Aorta (tissue), 5 donors: ENCODE data around the gene NGB. TPM values are rescaled to one million over a fixed set of nuclear protein-coding genes. Genes with fewer than 3 reads are reported as not detected.

Experiments
- ATAC-seq: fragments of 200-7000 bp; cut with Tn5 transposase; one replicate; pipeline ENCODE4 v1.9.1; 2022; ENCODE audit warnings: moderate library complexity; ENCODE audit not compliant: low FRiP score
- DNase-seq, 2 donors: peaks; one replicate each; pipeline ENCODE4 v3.0.0-alpha.2; 2020
- H3K27ac ChIP-seq, 2 donors: one replicate each; pipeline ENCODE4 v1.5.1; 2013; ENCODE audit warnings: low read length in 2 of 2, mild to moderate bottlenecking in 2 of 2, moderate library complexity in 2 of 2, control low read depth in 1 of 2, inconsistent platforms in 1 of 2, low read depth in 1 of 2
- H3K27me3 ChIP-seq, 2 donors: one replicate each; pipeline ENCODE4 v1.6.1; 2013; ENCODE audit warnings: control low read depth in 1 of 2, low read length in 1 of 2, mild to moderate bottlenecking in 1 of 2, moderate library complexity in 1 of 2; ENCODE audit not compliant: insufficient read depth in 2 of 2, control insufficient read depth in 1 of 2
- H3K36me3 ChIP-seq, 2 donors: one replicate each; pipeline ENCODE4 v1.6.1; 2013; ENCODE audit warnings: control low read depth in 1 of 2, low read length in 1 of 2, mild to moderate bottlenecking in 1 of 2; ENCODE audit not compliant: insufficient read depth in 2 of 2, control insufficient read depth in 1 of 2
- H3K4me1 ChIP-seq, 2 donors: one replicate each; pipeline ENCODE4 v1.6.1; 2013; ENCODE audit warnings: low read length in 2 of 2, control low read depth in 1 of 2, mild to moderate bottlenecking in 1 of 2, moderate library complexity in 1 of 2; ENCODE audit not compliant: insufficient read depth in 2 of 2, control insufficient read depth in 1 of 2
- H3K4me3 ChIP-seq, 2 donors: one replicate each; pipeline ENCODE4 v1.5.1; 2013; ENCODE audit warnings: low read length in 2 of 2, control low read depth in 1 of 2, mild to moderate bottlenecking in 1 of 2
- H3K9me3 ChIP-seq: one replicate; pipeline ENCODE4 v1.6.1; 2013; ENCODE audit warnings: mild to moderate bottlenecking, low read length; ENCODE audit not compliant: control insufficient read depth
- WGBS, 2 donors: extraction: QIAGEN DNeasy Blood & Tissue Kit; methylation state at CpG; one replicate each; pipeline ENCODE4 v1.1.7; 2013; 5-methylcytosine and 5-hydroxymethylcytosine counted together
- intact Hi-C, 2 donors: fragments of 100-400 bp; cut with DNase I; formaldehyde crosslinking; loops; one replicate each; pipeline versions ENCODE4 v1.14.2 to v1.15.0; 2022
- polyA plus RNA-seq, 2 donors: library from polyadenylated mRNA; stranded (reverse); fragments of 200-250 nt; gene quantifications; one replicate each; pipeline ENCODE4 v1.2.3, GENCODE V29; 2013
- total RNA-seq, 2 donors: library from RNA; stranded (reverse); fragmentation: NEBNext Ultra II Directional; extraction: Animal tissue kit (Norgen Biotek cat#: 25700); gene quantifications; one replicate each; pipeline ENCODE4 v1.2.1, GENCODE V29; 2021
- donor health status: healthy with polysubstance abuse.
- donor health status: Bipolar disorder and iron deficiency.
- donor health status: DM: no; HTN: no; CAD: no.
- donor health status: DM: no; HTN: no; CAD: no.
- donor health status: DM: yes; HTN: yes; CAD: no.

The NGB gene
- total and polyA plus RNA-seq, 4 donors = not detected

GRCh38 chr14:77302926-77303325, 31.9 kb upstream of the NGB start:
- ATAC-seq (no peak), DNase-seq (no peak)
- Histone ChIP-seq H3K4me1 (peaks cover 0 to 3% of the 10 kb centered on the region in 2 donors), H3K27ac (no peak overlapping the region), H3K9me3 (no peaks in the 10 kb centered on the region), H3K4me3 (no peak overlapping the region), H3K36me3 (peaks cover 0 to 12% of the 10 kb centered on the region in 2 donors), H3K27me3 (no peaks in the 10 kb centered on the region)
- WGBS, 2 donors = 94 to 96% methylated on average over 5 of the region's 5 CpGs
- intact Hi-C loops = no loop called here

- DNase-seq = peak; percentile 84 to 88
- Histone ChIP-seq H3K4me1 (no peaks in the 10 kb centered on the region), H3K36me3 (peaks cover 0 to 19% of the 10 kb centered on the region in 2 donors), H3K27ac (no peak overlapping the region), H3K9me3 (no peaks in the 10 kb centered on the region), H3K27me3 (no peaks in the 10 kb centered on the region), H3K4me3 (no peak overlapping the region)
- intact Hi-C loops = no loop called here
- 17 to 26% methylated on average over 10 of the region's 10 CpGs for WGBS, 2 donors
- ATAC-seq = peak; percentile 67
Observed at GRCh38 chr14:77301103-77301502, 30.1 kb upstream of the NGB start.

- intact Hi-C loops = no loop called here
- Histone ChIP-seq H3K4me3 (no peak overlapping the region), H3K27me3 (no peaks in the 10 kb centered on the region), H3K27ac (no peak overlapping the region), H3K9me3 (no peaks in the 10 kb centered on the region), H3K4me1 (no peaks in the 10 kb centered on the region), H3K36me3 (peaks cover 0 to 17% of the 10 kb centered on the region in 2 donors)
- ATAC-seq = no peak
- WGBS, 2 donors = 82 to 87% methylated on average over 4 of the region's 4 CpGs
- no peak for DNase-seq
Observed at GRCh38 chr14:77299771-77300170, 28.8 kb upstream of the NGB start.

- no peak overlapping the region for H3K27ac ChIP-seq
- WGBS, 2 donors = 89 to 90% methylated on average over 8 of the region's 8 CpGs
- H3K36me3 ChIP-seq = peaks cover 0 to 17% of the 10 kb centered on the region in 2 donors
- H3K9me3 ChIP-seq = no peaks in the 10 kb centered on the region
- intact Hi-C loops = no loop called here
- DNase-seq = no peak
- H3K4me1 ChIP-seq = no peaks in the 10 kb centered on the region
- H3K27me3 ChIP-seq = no peaks in the 10 kb centered on the region
- no peak overlapping the region for H3K4me3 ChIP-seq
- no peak for ATAC-seq
Observed at GRCh38 chr14:77296906-77297305, 25.9 kb upstream of the NGB start.

GRCh38 chr14:77296155-77296554, 25.1 kb upstream of the NGB start:
- ATAC-seq (no peak), DNase-seq (no peak)
- 83% methylated on average over 13 of the region's 13 CpGs for WGBS, 2 donors
- Histone ChIP-seq H3K4me3 (no peak overlapping the region), H3K27ac (no peak overlapping the region), H3K9me3 (no peaks in the 10 kb centered on the region), H3K4me1 (no peaks in the 10 kb centered on the region), H3K27me3 (no peaks in the 10 kb centered on the region), H3K36me3 (peaks cover 0 to 17% of the 10 kb centered on the region in 2 donors)
- intact Hi-C loops = no loop called here

GRCh38 chr14:77290705-77291104, 19.7 kb upstream of the NGB start:
- H3K9me3 ChIP-seq = no peaks in the 10 kb centered on the region
- H3K36me3 ChIP-seq = peaks cover 4 to 9% of the 10 kb centered on the region in 2 donors
- intact Hi-C loops = no loop called here
- no peaks in the 10 kb centered on the region for H3K27me3 ChIP-seq
- no peak overlapping the region for H3K4me3 ChIP-seq
- ATAC-seq (no peak), DNase-seq (no peak)
- WGBS, 2 donors = 89 to 92% methylated on average over 4 of the region's 4 CpGs
- no peak overlapping the region for H3K27ac ChIP-seq
- no peaks in the 10 kb centered on the region for H3K4me1 ChIP-seq

GRCh38 chr14:77286576-77286975, 15.6 kb upstream of the NGB start:
- no peaks in the 10 kb centered on the region for H3K4me1 ChIP-seq
- H3K27me3 ChIP-seq = no peaks in the 10 kb centered on the region
- H3K4me3 ChIP-seq = no peak overlapping the region
- DNase-seq = no peak
- 90 to 96% methylated on average over 5 of the region's 5 CpGs for WGBS, 2 donors
- ATAC-seq = no peak
- intact Hi-C loops = no loop called here
- no peaks in the 10 kb centered on the region for H3K9me3 ChIP-seq
- H3K27ac ChIP-seq = no peak overlapping the region
- peaks cover 10 to 18% of the 10 kb centered on the region in 2 donors for H3K36me3 ChIP-seq

GRCh38 chr14:77284466-77284865, 13.5 kb upstream of the NGB start:
- 96 to 98% methylated on average over 5 of the region's 5 CpGs for WGBS, 2 donors
- DNase-seq = no peak
- H3K4me1 ChIP-seq = no peaks in the 10 kb centered on the region
- intact Hi-C loops = no loop called here
- H3K27me3 ChIP-seq = no peaks in the 10 kb centered on the region
- H3K4me3 ChIP-seq = no peak overlapping the region
- H3K27ac ChIP-seq = no peak overlapping the region
- no peaks in the 10 kb centered on the region for H3K9me3 ChIP-seq
- ATAC-seq = no peak
- H3K36me3 ChIP-seq = peaks cover 6 to 14% of the 10 kb centered on the region in 2 donors

- DNase-seq = no peak
- intact Hi-C loops = no loop called here
- no peaks in the 10 kb centered on the region for H3K9me3 ChIP-seq
- H3K4me3 ChIP-seq = no peak overlapping the region
- ATAC-seq = no peak
- 62 to 70% methylated on average over 4 of the region's 4 CpGs for WGBS, 2 donors
- no peaks in the 10 kb centered on the region for H3K4me1 ChIP-seq
- no peaks in the 10 kb centered on the region for H3K27me3 ChIP-seq
- H3K27ac ChIP-seq = no peak overlapping the region
- H3K36me3 ChIP-seq = peaks cover 6 to 14% of the 10 kb centered on the region in 2 donors
Observed at GRCh38 chr14:77284066-77284465, 13.1 kb upstream of the NGB start.
